ENCODE data around the gene NR4A3. TPM values are rescaled to one million over a fixed set of nuclear protein-coding genes. Genes with fewer than 3 reads are reported as not detected.

NR4A3 gene
- total and polyA plus RNA-seq, 2 experiments from 2014 or later: 0.10 to 0.17 TPM

- Histone ChIP-seq H3K4me2 (no peak overlapping the region), H4K20me1 (replicated peaks; ENCODE audit: insufficient read depth) (no peaks in the 10 kb centered on the region), H3K27me3 (ENCODE audit: insufficient read depth) (no peaks in the 10 kb centered on the region), H3K79me2 (replicated peaks; ENCODE audit: insufficient read depth) (no peaks in the 10 kb centered on the region), H2AFZ (no peak overlapping the region), H3K4me3 (no peak overlapping the region), H3K36me3 (ENCODE audit: insufficient read depth) (no peaks in the 10 kb centered on the region), H3K27ac (ENCODE audit: low read depth) (no peak overlapping the region), H3K4me1 (ENCODE audit: insufficient read depth) (peaks cover 8% of the 10 kb centered on the region), H3K9me2 (ENCODE audit: insufficient read depth) (no peaks in the 10 kb centered on the region; the same call in 1 of the 2 replicates), H3F3A (replicated peaks; ENCODE audit: low read depth) (no peaks in the 10 kb centered on the region)
- Mint-ChIP-seq H3K4me3 (no peak overlapping the region), H3K27me3 (ENCODE audit: insufficient read depth, low read depth, poor library complexity) (peaks cover 4% of the 10 kb centered on the region), H3K9me3 (no peaks in the 10 kb centered on the region), H3K27ac (no peak overlapping the region), H3K4me1 (peaks cover 15% of the 10 kb centered on the region), H3K36me3 (ENCODE audit: low read depth) (no peaks in the 10 kb centered on the region)
- TF ChIP-seq ZNF331 (CRISPR knock-in tag; IDR thresholded peaks at IDR 0.05; ENCODE audit: low read depth) (no peak), JUNB (IDR thresholded peaks at IDR 0.05; ENCODE audit: unreplicated experiment) (no peak), EZH2phosphoT487 (IDR thresholded peaks at IDR 0.05; ENCODE audit: unreplicated experiment) (no peak), REST (IDR thresholded peaks at IDR 0.05; ENCODE audit: unreplicated experiment) (no peak), EZH2 (IDR thresholded peaks at IDR 0.05; ENCODE audit: low read depth, unreplicated experiment) (no peak), CTCF (conservative IDR thresholded peaks at IDR 0.05; ENCODE audit: low read depth in 2 of 2) (no peak), NANOG (IDR thresholded peaks at IDR 0.05; ENCODE audit: borderline replicate concordance) (no peak), ZNF114 (CRISPR knock-in tag; IDR thresholded peaks at IDR 0.05) (no peak), ETS1 (IDR thresholded peaks at IDR 0.05) (no peak), STAT1 (IDR thresholded peaks at IDR 0.05; ENCODE audit: unreplicated experiment) (no peak), CREB1 (CRISPR knock-in tag; IDR thresholded peaks at IDR 0.05; ENCODE audit: low read depth) (no peak), POLR2AphosphoS5 (IDR thresholded peaks at IDR 0.05; ENCODE audit: low read depth) (no peak), ZNF462 (CRISPR knock-in tag; IDR thresholded peaks at IDR 0.05) (no peak)
- ATAC-seq (no peak), DNase-seq (ENCODE audit: low spot score) (no peak)
Observed at GRCh38 chr9:99896119-99896518, 74.4 kb downstream of the NR4A3 start.

Measured in GM23338 (cell line).